ENCODE data around the gene ECEL1.

- no peak for TF ChIP-seq CTCF (IDR thresholded peaks at IDR 0.05; ENCODE audit: poor library complexity)
- peak; percentile 38 for TF ChIP-seq EZH2phosphoT487 (IDR thresholded peaks at IDR 0.05; ENCODE audit: low read depth, severe bottlenecking, unreplicated experiment)
Measured at GRCh38 chr2:232487385-232488096, at the start of gene ECEL1.
